Brain microvascular endothelial cell (primary cell): ENCODE data around the gene AK9.

Experiments
- DNase-seq: peaks from one replicate; pipeline ENCODE4 v3.0.0-alpha.2; 2020
- H3K27ac ChIP-seq: fragments of 250-450 bp; sonication (Bioruptor Pico); 2 replicates; pipeline ENCODE4 v1.5.1; 2020; ENCODE audit warnings: mild to moderate bottlenecking, moderate library complexity
- H3K27me3 ChIP-seq: fragments of 250-450 bp; sonication (Bioruptor Pico); replicated peaks from 2 replicates; pipeline ENCODE4 v1.5.1; 2020; ENCODE audit warnings: mild to moderate bottlenecking
- H3K36me3 ChIP-seq: fragments of 250-450 bp; sonication (Bioruptor Pico); replicated peaks from 2 replicates; pipeline ENCODE4 v1.5.1; 2020; ENCODE audit warnings: mild to moderate bottlenecking
- H3K4me3 ChIP-seq: 2 replicates; pipeline ENCODE4 v1.5.1; 2011; ENCODE audit warnings: low read depth, mild to moderate bottlenecking, control low read depth, low read length, moderate library complexity
- in situ Hi-C: cut with HindIII; loops from 2 replicates; pipeline ENCODE4 v1.10.0; 2017; ENCODE audit warnings: low sequenced_read_pairs, low pct_ligation_motif_present
- TF ChIP-seq, protein P1 (sequence below): IDR thresholded peaks from 2 replicates; pipeline ENCODE4 v1.5.1; 2011; ENCODE audit warnings: low read depth, mild to moderate bottlenecking, moderate library complexity, low read length, control low read depth, inconsistent platforms; ENCODE audit errors: missing control alignments

Gene AK9

DNA sequence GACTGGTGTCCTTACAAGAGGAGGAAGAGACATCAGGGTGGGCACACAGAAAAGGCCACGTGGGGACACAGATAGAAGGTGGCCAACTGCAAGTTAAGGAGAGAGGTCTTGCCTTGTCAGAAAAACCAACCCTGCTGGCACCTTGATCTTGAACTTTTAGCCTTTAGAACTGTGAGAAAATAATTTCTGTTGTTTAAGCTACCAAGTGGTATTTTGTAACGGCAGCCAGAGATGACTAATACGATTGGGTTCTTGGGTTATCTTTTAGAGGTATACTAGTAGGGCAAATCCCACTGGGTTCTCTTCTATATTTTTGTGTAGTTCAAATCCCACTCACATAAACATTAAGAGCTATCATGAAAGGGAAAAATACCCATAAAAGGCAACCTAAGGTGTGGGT lies 176.1 kb downstream of the AK9 start:
- Histone ChIP-seq H3K4me3 (no peak overlapping the region), H3K36me3 (no peaks in the 10 kb centered on the region), H3K27me3 (no peaks in the 10 kb centered on the region), H3K27ac (peak overlapping the region; percentile 89)
- TF ChIP-seq, protein P1, sequence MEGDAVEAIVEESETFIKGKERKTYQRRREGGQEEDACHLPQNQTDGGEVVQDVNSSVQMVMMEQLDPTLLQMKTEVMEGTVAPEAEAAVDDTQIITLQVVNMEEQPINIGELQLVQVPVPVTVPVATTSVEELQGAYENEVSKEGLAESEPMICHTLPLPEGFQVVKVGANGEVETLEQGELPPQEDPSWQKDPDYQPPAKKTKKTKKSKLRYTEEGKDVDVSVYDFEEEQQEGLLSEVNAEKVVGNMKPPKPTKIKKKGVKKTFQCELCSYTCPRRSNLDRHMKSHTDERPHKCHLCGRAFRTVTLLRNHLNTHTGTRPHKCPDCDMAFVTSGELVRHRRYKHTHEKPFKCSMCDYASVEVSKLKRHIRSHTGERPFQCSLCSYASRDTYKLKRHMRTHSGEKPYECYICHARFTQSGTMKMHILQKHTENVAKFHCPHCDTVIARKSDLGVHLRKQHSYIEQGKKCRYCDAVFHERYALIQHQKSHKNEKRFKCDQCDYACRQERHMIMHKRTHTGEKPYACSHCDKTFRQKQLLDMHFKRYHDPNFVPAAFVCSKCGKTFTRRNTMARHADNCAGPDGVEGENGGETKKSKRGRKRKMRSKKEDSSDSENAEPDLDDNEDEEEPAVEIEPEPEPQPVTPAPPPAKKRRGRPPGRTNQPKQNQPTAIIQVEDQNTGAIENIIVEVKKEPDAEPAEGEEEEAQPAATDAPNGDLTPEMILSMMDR: no peak
- peak; percentile 54 for DNase-seq
- in situ Hi-C loops: no loop called here

DNA sequence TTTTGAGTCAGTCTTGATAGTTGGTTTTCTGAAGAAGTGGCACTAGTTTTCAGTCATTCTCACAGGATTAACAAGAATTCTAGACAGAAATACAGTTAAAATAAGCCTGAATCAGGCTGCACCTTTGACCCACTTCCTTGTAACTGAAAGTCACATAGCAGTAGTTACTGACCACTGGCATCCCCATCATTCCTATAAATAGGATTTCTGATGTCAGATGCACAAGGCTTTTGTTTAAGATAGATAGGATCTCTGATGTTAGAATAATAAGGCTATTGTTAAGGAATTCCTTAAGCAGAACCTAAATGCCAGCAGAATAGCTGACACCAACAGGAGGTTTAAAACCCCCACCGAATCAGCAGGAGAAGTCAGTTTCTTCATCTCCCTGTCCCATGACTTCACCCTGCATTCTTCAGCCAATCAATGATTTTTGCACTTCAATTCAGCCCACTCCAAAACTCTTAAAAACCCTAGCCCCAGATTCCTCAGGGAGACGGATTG lies 177.4 kb downstream of the AK9 start:
- peak; percentile 93 for DNase-seq
- H3K27me3 ChIP-seq: no peaks in the 10 kb centered on the region
- no peak overlapping the region for H3K4me3 ChIP-seq
- H3K36me3 ChIP-seq: no peaks in the 10 kb centered on the region
- in situ Hi-C loops: no loop called here
- TF ChIP-seq, protein P1: no peak
- H3K27ac ChIP-seq: peak overlapping the region; percentile 89

DNA sequence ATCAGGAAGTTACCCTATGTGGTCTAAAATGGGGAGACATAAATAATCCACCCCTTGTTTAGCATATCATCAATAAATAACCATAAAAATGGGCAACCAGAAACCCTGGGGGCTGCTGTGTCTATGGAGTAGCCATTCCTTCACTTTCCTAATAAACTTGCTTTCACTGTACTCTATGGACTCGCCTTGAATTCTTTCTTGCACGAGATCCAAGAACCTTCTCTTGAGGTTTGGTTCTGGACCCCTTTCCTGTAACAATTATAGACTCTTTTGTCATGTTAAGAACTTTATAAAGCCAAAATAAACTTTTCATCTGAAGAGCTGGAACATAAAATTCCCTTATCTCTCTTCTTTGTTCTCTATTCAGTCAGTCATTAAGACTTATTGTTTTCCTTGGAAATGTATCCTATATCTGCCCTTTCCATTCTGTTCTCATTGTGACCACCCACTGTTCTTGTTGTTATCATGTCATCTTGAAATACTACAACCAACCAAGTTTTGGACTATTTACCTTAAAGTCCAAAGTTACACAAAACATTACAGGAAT lies 178.7 kb downstream of the AK9 start:
- Histone ChIP-seq H3K27ac (peak overlapping the region; percentile 89), H3K4me3 (no peak overlapping the region), H3K36me3 (no peaks in the 10 kb centered on the region), H3K27me3 (no peaks in the 10 kb centered on the region)
- DNase-seq: no peak
- in situ Hi-C loops: no loop called here
- TF ChIP-seq, protein P1: no peak

DNA sequence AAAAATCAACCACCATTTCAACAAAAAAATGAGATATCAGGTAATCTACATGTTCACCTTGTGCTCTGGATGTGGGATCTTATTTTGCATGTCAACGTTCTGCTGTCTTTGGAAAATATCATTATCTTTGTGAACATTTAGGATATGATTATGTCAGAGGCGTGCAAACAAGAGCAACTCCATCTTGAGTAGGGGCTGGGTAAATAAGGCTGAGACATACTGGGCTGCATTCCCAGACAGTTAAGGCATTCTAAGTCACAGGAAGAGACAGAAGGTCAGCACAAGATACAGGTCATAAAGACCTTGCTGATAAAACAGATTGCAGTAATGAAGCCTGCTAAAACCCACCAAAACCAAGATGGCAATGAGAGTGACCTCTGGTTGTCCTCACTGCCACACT lies 179.2 kb downstream of the AK9 start:
- DNase-seq: peak; percentile 61
- H3K36me3 ChIP-seq: no peaks in the 10 kb centered on the region
- H3K27ac ChIP-seq: peak overlapping the region; percentile 89
- no peaks in the 10 kb centered on the region for H3K27me3 ChIP-seq
- in situ Hi-C loops: no loop called here
- H3K4me3 ChIP-seq: no peak overlapping the region
- TF ChIP-seq, protein P1: no peak

DNA sequence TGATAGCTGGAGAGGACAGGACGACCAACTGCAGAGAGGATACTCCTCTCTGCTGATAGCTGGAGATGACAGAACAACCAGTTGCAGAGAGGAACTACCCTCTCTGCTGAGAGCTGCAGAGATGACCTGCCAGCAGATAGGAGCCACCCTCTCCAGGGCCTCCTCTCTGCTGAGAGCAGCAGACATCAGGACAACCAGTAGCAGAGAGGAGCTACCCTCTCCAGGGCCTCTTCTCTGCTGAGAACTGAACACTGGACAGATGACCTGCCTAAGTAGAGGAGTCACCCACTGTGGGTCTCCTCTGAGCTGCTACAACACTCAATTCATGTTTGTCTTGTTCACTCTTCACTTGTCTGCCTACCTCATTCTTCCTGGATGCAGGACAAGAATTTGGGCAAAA lies 180.6 kb downstream of the AK9 start:
- DNase-seq: no peak
- in situ Hi-C loops: no loop called here
- no peak overlapping the region for H3K4me3 ChIP-seq
- TF ChIP-seq, protein P1: no peak
- H3K27ac ChIP-seq: no peak overlapping the region
- no peaks in the 10 kb centered on the region for H3K36me3 ChIP-seq
- H3K27me3 ChIP-seq: no peaks in the 10 kb centered on the region
